ENCODE results near the gene NMD3.
A peak's percentile ranks its signal among the peaks of the same experiment; 100 is the strongest.
"Not testable (repeated sequence)": the region's sequence is repeated elsewhere in the genome, so short reads cannot be mapped to it uniquely, and the experiment has no call there.

The NMD3 gene

DNA sequence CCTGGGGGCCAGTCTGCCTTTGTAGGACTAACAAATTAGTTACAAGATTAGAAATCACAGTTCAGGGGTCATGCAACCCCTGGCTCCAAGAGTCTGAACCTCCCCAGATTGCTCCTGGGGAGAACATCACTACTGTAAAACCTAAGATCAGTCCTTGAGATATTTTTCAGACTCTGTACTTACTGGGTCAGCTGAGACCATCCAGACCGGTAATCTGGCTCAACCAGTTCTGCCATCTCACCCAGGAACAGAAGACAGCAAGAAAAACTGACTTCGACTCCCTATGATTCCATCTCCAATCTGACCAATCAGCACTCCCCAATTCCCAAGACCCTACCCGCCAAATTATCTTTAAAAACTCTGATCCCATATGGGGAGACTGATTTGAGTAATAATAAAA is 47.5 kb downstream of the NMD3 start:
- TF ChIP-seq, protein P1, sequence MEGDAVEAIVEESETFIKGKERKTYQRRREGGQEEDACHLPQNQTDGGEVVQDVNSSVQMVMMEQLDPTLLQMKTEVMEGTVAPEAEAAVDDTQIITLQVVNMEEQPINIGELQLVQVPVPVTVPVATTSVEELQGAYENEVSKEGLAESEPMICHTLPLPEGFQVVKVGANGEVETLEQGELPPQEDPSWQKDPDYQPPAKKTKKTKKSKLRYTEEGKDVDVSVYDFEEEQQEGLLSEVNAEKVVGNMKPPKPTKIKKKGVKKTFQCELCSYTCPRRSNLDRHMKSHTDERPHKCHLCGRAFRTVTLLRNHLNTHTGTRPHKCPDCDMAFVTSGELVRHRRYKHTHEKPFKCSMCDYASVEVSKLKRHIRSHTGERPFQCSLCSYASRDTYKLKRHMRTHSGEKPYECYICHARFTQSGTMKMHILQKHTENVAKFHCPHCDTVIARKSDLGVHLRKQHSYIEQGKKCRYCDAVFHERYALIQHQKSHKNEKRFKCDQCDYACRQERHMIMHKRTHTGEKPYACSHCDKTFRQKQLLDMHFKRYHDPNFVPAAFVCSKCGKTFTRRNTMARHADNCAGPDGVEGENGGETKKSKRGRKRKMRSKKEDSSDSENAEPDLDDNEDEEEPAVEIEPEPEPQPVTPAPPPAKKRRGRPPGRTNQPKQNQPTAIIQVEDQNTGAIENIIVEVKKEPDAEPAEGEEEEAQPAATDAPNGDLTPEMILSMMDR (conservative IDR thresholded peaks at IDR 0.05) = no peak
- no peak overlapping the region for H3K27ac ChIP-seq

DNA sequence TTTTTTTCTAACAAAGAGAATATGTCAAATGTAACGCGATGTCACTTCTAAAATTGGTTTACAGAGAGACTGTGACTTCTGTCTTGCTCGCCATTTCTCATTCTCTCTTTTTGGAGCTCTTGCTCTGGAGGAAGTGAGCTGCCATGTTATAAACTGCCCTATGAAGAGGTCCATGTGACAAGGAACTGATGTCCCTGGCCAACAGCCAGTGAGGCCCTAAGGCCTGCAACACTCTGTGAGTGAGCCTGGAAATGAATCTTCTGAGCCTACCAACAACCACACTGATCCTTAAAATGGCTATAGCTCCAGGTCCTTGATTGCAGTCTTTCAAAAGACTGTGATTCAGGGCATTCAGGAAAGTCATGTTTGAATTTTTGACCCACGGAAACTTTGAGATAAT is 49.9 kb downstream of the NMD3 start:
- H3K27ac ChIP-seq = 0 out of 2 replicates have a peak overlapping the region, but pooled peaks have one; percentile 40
- TF ChIP-seq, protein P1 (conservative IDR thresholded peaks at IDR 0.05) = no peak

DNA sequence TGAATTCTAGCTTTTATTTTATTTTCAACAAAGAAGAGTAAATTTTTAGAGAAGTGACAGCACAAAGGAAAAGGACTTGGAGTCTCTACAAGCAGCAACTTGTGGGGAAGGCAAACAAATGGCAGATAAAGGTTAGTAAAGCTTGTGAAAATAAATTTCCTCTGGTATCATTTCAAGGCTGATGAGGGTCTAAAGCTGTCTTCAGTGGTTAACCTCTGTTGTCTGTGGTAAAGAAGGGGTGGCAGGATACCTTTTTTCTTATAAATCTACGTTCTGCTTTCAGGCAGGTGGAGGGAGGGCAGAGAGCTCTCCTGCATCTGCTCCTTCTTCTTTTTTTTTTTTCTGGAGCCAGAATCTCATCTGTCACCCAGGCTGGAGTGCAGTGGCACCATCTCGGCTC is 50.5 kb downstream of the NMD3 start:
- TF ChIP-seq, protein P1 (conservative IDR thresholded peaks at IDR 0.05) = no peak
- peak overlapping the region; percentile 40; the same call in 1 of the 2 replicates for H3K27ac ChIP-seq

DNA sequence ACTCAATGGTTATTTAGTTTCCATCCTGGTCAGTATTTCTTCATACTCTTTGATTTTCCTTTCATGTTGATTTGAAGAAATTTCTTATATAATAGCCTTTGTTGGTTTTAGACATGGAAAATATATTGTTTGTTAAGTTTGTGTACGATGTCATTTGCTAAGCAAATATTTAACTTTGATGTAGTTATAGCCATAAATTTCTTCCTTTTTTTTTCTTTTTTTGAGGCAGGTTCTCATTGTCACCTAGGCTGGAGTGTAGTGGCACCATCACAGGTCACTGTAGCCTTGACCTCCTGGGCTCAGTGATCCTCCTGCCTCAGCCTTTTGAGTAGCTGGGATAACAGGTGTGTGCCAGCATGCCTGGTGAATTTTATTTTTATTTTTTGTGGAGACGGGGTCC is 51.4 kb downstream of the NMD3 start:
- TF ChIP-seq, protein P1 (conservative IDR thresholded peaks at IDR 0.05) = no peak
- peak overlapping the region; percentile 40; the same call in 1 of the 2 replicates for H3K27ac ChIP-seq

- TF ChIP-seq, protein P1 (conservative IDR thresholded peaks at IDR 0.05) = peak; percentile 75
- no peak overlapping the region; the same call in 1 of the 2 replicates for H3K27ac ChIP-seq
Observed at GRCh38 chr3:161273589-161274218, 52.6 kb downstream of the NMD3 start.

- H3K27ac ChIP-seq = no peak overlapping the region; the same call in 1 of the 2 replicates
Observed at GRCh38 chr3:161274691-161275298, 53.7 kb downstream of the NMD3 start.

DNA sequence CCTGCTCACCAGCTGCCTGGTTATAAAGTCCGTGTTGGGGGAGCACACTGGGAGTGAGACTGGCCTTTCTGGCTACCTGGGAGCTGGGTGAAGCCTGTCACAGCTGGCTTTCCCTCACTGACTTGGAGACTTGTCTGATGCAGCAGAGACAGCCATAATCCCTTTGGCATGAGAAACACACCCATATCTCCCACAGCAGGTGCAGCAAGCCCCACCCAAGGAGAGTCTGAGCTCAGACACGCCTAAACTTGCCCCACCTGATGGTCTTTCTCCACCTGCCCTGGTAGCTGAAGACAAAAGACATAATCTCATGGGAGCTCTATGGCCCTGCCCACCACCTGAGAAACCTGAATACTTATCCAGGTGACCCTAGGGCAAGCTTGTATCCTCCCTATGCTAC is 54.8 kb downstream of the NMD3 start:
- TF ChIP-seq, protein P1 (conservative IDR thresholded peaks at IDR 0.05) = no peak
- H3K27ac ChIP-seq = no peak overlapping the region

More at GRCh38 chr3:161274691-161275298, 53.7 kb downstream of the NMD3 start:
- TF ChIP-seq, protein P1 (conservative IDR thresholded peaks at IDR 0.05) = peak; percentile 61

DNA sequence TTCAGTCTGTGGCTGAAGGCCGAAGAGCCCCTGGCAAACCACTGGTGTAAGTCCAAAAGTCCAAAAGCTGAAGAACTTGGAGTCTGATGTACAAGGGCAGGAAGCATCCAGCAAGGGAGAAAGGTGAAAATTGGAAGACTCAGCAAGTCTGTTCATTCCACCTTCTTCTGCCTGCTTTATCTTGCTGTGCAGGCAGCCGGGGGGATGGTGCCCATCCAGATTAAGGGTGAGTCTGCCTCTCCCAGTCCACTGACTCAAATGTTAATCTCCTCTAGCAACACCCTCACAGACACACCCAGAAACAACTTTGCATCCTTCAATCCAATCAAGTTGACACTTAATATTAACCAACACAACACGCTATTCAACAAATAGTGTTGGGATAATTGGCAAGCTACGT is 61.3 kb downstream of the NMD3 start:
- not testable (repeated sequence) for H3K27ac ChIP-seq
